Suppressor macrophage (primary cell): ENCODE measurements around the gene SMO.
"Not testable (repeated sequence)": the region's sequence is repeated elsewhere in the genome, so short reads cannot be mapped to it uniquely, and the experiment has no call there.

Experiments used
- DNase-seq, 4 experiments: peaks; one replicate each; pipeline ENCODE4 v3.0.0-alpha.2; 2020 to 2022

The SMO gene

GRCh38 chr7:129169686-129170440, 18.6 kb upstream of the SMO start:
- peak; percentile 39 to 72 (median 64) for DNase-seq

- DNase-seq, result no peak
These were observed 17.9 kb upstream of the SMO start for GRCh38 chr7:129170441-129171021.

- DNase-seq, result not testable (repeated sequence)
These were observed 14.6 kb upstream of the SMO start for GRCh38 chr7:129173861-129174260.

- DNase-seq, result no peak
These were observed 11.3 kb upstream of the SMO start for GRCh38 chr7:129176916-129177710.

- no peak for DNase-seq
These were observed 3.3 kb upstream of the SMO start for GRCh38 chr7:129184981-129185670.

- DNase-seq, result no peak
These were observed 1.6 kb upstream of the SMO start for GRCh38 chr7:129186749-129187260.

- DNase-seq, result no peak
These were observed 607 bp upstream of the SMO start for GRCh38 chr7:129187681-129188371.

- peak; percentile 15 to 62 (median 40) for DNase-seq
These were observed 643 bp downstream of the SMO start for GRCh38 chr7:129188892-129189660.

- no peak for DNase-seq
These were observed 1.4 kb downstream of the SMO start for GRCh38 chr7:129189661-129190310.

GRCh38 chr7:129191272-129191671, 2.8 kb downstream of the SMO start:
- DNase-seq, result no peak

GRCh38 chr7:129193892-129194291, 5.5 kb downstream of the SMO start:
- no peak for DNase-seq

GRCh38 chr7:129197771-129198170, 9.3 kb downstream of the SMO start:
- peak in 2 of 4 experiments; percentile 24 to 49 for DNase-seq

GRCh38 chr7:129199406-129199805, 11.0 kb downstream of the SMO start:
- DNase-seq, result no peak

GRCh38 chr7:129202058-129202777, 13.8 kb downstream of the SMO start:
- DNase-seq, result peak; percentile 62 to 75 (median 69)

- DNase-seq, result no peak
These were observed 14.8 kb downstream of the SMO start for GRCh38 chr7:129203050-129203741.

- no peak for DNase-seq
These were observed 16.8 kb downstream of the SMO start for GRCh38 chr7:129205126-129205818.

- DNase-seq, result peak in 3 of 4 experiments; percentile 30 to 47 (median 31)
These were observed 17.8 kb downstream of the SMO start for GRCh38 chr7:129205987-129206785.

- no peak for DNase-seq
These were observed 20.2 kb downstream of the SMO start for GRCh38 chr7:129208667-129209066.
